WI38 (cell line): ENCODE data around the gene TMEM132C.

ENCODE experiments used
- H3K4me3 ChIP-seq: 2 replicates; pipeline ENCODE4 v1.5.1; 2011; ENCODE audit warnings: low read depth, mild to moderate bottlenecking, control low read depth, low read length
- CTCF ChIP-seq: IDR thresholded peaks from 2 replicates; pipeline ENCODE4 v1.5.1; 2012; ENCODE audit warnings: low read depth, mild to moderate bottlenecking, control low read depth, low read length

TMEM132C gene

DNA sequence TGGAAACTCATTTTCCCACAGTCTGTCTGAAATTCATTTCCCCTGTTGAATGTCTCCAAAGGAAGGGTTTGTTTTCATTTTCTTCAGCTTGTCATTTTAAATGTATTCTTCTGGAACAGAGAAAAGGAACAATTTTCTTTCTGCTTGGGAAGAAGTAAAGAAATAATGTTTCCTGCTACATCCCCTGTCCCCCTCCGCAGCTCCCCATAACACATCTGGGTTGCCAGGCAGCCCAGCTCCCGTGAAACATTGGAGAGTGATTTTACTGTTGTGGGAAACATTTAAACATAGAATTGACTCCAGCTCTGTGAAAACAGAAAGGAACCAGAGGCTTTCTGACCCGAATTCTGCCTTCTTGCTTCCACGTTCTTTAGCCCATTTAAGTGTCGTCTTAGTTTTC lies 159.5 kb downstream of the TMEM132C start:
- no peak overlapping the region for H3K4me3 ChIP-seq
- no peak for TF ChIP-seq CTCF

- H3K4me3 ChIP-seq, result no peak overlapping the region
- TF ChIP-seq CTCF, result no peak
Observed at GRCh38 chr12:128439796-128440195, 172.8 kb downstream of the TMEM132C start.

- TF ChIP-seq CTCF, result no peak
- H3K4me3 ChIP-seq, result no peak overlapping the region
Observed at GRCh38 chr12:128442096-128442495, 175.1 kb downstream of the TMEM132C start.

- H3K4me3 ChIP-seq, result no peak overlapping the region
- TF ChIP-seq CTCF, result no peak
Observed at GRCh38 chr12:128444598-128444997, 177.6 kb downstream of the TMEM132C start.

DNA sequence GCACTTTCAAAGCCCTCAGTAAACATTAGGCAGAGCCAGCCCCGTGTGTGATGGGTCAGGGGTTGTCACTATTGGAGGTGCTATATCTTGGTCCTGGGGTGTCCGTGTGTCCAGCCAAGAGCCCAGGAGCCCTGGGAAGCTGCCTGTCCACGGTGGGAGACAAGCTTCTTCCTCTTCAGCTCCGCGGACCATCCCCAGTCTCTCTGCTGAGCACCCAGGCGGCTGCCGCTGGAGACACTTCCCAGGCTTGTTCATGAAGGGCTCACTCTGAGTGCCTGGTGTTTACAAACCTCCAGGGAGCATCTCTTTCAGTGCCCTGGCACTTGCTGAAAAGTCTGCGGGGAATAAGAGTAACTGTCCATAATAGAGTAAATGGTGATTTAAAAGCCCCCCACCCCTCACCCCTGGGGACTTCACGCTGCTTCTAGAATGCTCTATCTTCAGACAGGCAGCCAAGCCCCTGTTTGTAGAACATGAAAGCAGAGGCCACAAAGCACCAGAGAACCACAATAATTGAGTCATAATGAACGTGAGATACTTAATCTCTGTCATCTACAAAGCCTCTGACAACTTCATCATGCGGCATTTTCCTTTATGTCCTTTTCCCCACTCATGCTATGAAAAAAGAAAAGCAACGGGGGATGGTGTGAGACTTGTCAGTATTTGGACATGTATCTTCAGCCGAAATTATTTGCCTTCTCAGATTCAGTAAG lies 178.6 kb downstream of the TMEM132C start:
- no peak overlapping the region for H3K4me3 ChIP-seq
- TF ChIP-seq CTCF, result no peak

DNA sequence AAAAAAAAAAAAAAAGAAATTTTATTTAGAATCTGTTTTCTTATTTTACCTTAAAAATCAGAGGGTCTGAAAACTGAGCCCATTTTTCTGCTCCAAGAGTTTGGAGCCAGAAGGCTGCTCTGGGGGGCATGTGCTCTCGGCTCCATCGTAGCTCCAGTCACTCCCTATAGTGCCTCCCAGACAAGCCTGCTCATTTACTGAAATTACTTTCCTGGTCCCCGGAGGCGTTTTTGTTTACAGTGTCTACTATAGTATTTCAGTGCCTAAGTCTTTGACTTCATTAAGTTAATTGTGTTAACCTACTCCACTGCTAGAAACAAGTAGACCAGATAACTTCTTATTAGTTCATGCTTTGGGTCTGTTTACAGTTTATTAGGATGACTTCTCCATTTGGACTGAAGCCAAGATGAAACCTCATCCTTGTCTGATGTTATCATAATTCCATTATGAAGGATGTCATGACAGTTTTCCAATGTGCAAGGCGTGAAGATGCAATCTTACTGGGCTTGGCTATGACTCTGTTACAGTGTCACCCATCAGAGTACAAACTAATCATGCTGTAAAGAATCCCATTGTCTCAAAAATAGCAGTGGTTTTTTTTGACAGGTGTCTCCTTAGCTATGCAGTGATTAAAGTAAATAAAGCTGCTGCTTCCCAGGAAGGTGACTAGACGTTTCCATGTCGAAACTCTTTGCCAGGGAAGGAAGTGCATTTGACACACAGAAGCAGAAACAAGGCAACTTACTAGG lies 182.3 kb downstream of the TMEM132C start:
- no peak overlapping the region for H3K4me3 ChIP-seq
- TF ChIP-seq CTCF, result no peak

GRCh38 chr12:128450810-128451209 lies 183.8 kb downstream of the TMEM132C start:
- TF ChIP-seq CTCF, result no peak
- H3K4me3 ChIP-seq, result no peak overlapping the region
